ENCODE results near the gene CAND2.
"Not testable (repeated sequence)": the region's sequence is repeated elsewhere in the genome, so short reads cannot be mapped to it uniquely, and the experiment has no call there.

Gene CAND2

DNA sequence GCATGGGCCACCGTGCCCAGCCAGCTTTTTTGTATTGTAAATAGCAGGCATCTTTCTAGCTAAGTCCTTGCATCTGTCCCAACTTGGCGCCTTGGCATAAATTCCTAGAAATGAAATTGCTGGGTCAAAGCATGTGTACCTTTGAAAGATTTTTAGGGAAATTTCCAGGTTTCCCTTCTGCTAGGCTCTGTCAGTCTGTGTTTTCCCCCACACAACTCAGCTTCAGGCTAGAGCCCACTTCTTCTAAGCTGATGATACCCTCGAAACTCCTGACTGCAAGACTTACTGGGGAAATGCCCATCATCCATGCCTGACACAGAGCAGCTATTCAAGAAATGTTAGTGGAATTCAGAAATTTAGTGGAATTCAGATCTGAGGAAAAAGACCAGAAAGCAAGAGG is 55.7 kb downstream of the CAND2 start:
- in situ Hi-C loops (cut with MboI; ENCODE audit: low sequenced_read_pairs) = loop anchor here (25.0 kb wide), 1 partner anchor 610 kb away; no protein-coding TSS in a partner anchor

DNA sequence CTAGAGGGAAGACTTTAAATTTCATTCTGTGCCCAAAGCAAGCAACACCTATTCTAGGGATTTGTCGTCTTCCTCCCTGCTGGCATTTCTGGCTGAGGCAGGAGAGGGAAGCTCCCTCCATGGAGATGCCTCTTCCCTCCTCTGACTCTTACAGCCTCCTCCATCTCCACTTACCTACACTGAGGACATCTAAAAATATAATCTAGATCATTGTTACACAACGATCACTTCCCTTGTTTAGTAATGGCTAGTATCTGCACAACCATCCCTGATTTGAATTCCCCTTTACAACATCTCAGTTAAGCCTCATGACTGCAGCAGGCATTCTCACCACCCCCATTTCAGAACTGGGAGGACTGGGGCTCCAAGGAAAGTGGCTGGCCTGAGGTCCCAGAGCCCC is 57.4 kb downstream of the CAND2 start:
- in situ Hi-C loops (cut with MboI; ENCODE audit: low sequenced_read_pairs) = loop anchor here (25.0 kb wide), 1 partner anchor 608 kb away; no protein-coding TSS in a partner anchor

DNA sequence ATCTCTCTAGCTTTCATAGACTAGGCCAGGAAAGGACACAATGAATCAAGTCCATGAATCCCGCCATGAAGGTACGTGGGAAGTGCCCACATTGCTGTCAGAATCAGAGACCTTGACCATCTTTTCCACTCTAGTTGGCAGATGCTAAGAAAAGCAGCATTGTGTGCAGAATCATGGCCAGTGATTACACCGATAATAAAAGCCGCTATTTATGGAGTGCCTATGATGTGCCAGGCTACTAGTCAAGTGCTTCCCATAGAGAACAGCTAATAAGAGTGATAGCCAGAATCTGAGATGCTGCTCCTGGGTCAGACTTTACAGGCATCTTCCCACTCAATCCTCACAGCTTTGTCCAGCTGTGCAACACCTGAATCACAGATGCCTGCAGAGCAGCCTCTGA is 58.1 kb downstream of the CAND2 start:
- in situ Hi-C loops (cut with MboI; ENCODE audit: low sequenced_read_pairs) = loop anchor here (25.0 kb wide), 1 partner anchor 608 kb away; no protein-coding TSS in a partner anchor

GRCh38 chr3:12856626-12857025 is 60.1 kb downstream of the CAND2 start:
- in situ Hi-C loops (cut with MboI; ENCODE audit: low sequenced_read_pairs) = loop anchor here (25.0 kb wide), 1 partner anchor 606 kb away; no protein-coding TSS in a partner anchor

DNA sequence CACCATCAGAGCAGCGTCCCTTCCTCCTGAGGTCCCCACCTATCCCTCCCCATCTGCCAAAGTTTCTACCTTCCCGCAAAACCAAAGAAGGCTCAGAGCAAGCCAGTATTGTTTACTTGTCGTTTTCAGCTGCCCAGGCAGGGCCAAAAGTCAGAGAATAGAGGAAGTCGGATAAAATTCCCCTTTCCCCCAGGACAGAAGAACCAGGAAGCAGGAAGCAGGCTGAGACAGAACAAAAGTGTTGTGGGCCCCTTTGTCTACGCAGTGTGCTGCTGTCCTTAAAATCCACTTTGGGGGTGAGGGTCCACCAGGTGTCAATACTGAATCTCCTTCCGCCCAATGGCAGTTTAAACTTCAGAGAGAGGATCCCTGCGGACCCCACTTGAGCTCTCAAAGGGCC is 63.4 kb downstream of the CAND2 start:
- in situ Hi-C loops (cut with MboI; ENCODE audit: low sequenced_read_pairs) = loop anchor here (25.0 kb wide), 1 partner anchor 602 kb away; no protein-coding TSS in a partner anchor

DNA sequence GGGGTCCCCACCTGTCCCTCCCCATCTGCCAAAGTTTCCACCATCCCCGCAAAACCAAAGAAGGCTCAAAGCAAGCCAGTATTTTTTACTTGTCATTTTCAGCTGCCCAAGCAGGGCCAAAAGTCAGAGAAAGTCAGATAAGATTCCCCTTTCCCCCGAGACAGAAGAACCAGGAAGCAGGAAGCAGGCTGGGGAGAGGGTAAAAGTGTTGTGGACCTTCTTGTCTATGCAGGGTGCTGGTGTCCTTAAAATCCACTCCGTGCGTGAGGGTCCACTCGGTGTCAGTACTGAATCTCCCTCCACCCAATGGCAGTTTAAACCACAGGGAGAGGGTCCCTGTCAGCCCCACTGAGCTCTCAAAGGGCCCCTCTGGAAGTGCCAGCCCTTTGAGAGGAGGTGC is 65.1 kb downstream of the CAND2 start:
- in situ Hi-C loops (cut with MboI; ENCODE audit: low sequenced_read_pairs) = loop anchor here (25.0 kb wide), 1 partner anchor 601 kb away; no protein-coding TSS in a partner anchor

DNA sequence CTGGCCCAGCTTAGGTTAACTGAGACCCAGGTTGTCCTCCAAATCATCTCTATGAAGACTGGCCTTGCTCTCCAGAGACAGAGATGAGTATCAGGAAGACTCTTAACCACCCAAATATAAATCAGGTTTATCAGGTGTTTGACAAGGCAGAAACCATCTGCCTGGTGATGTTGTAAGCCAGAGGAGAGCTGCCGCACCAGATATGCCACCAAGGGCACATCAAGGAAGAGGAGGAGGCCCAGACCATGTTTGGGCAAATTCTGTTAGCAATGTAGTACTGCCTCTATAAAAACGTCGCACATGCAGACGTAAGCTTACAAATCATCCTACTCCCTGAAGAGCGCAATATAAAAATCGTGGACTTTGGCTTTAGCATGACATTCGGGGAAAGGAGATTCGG is 65.9 kb downstream of the CAND2 start:
- in situ Hi-C loops (cut with MboI; ENCODE audit: low sequenced_read_pairs) = loop anchor here (25.0 kb wide), 1 partner anchor 600 kb away; no protein-coding TSS in a partner anchor

GRCh38 chr3:12865271-12865670 is 68.8 kb downstream of the CAND2 start:
- in situ Hi-C loops (cut with MboI; ENCODE audit: low sequenced_read_pairs) = loop anchor here (25.0 kb wide), 1 partner anchor 597 kb away; no protein-coding TSS in a partner anchor

GRCh38 chr3:12866836-12867235 is 70.4 kb downstream of the CAND2 start:
- in situ Hi-C loops (cut with MboI; ENCODE audit: low sequenced_read_pairs) = loop anchor here (25.0 kb wide), 1 partner anchor 595 kb away; no protein-coding TSS in a partner anchor

GRCh38 chr3:12868039-12869034 is 71.9 kb downstream of the CAND2 start:
- in situ Hi-C loops (cut with MboI; ENCODE audit: low sequenced_read_pairs) = loop anchor here (25.0 kb wide), 1 partner anchor 594 kb away; no protein-coding TSS in a partner anchor

- in situ Hi-C loops (cut with MboI; ENCODE audit: low sequenced_read_pairs) = loop anchor here (25.0 kb wide), 1 partner anchor 593 kb away; no protein-coding TSS in a partner anchor
Observed at GRCh38 chr3:12869035-12869621, 72.6 kb downstream of the CAND2 start.

- in situ Hi-C loops (cut with MboI; ENCODE audit: low sequenced_read_pairs) = loop anchor here (25.0 kb wide), 1 partner anchor 591 kb away; no protein-coding TSS in a partner anchor
Observed at GRCh38 chr3:12870942-12871341, 74.5 kb downstream of the CAND2 start.

GRCh38 chr3:12871404-12871983 is 75.0 kb downstream of the CAND2 start:
- in situ Hi-C loops (cut with MboI; ENCODE audit: low sequenced_read_pairs) = loop anchor here (25.0 kb wide), 1 partner anchor 591 kb away; no protein-coding TSS in a partner anchor

GRCh38 chr3:12875857-12876836 is 79.7 kb downstream of the CAND2 start:
- in situ Hi-C loops (cut with MboI; ENCODE audit: low sequenced_read_pairs) = no loop called here

DNA sequence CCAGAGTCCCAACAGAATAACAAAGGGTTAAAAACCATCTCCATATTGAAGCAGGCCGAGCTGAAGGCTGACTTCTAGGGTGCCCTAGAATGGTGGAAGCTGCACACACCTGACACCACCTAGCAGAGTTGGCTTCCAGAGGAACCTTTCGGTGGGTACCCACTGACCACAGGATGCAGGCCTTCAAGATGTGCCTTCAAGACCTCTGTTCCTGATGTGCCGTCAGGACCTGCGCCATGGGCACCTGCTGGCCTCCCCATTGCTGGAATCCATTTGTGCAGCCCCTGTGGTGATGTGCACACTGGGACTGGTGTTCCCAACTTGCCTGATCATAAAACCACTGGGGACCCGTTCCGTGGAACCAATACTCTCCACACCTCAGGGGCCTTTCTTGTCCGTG is 80.6 kb downstream of the CAND2 start:
- in situ Hi-C loops (cut with MboI; ENCODE audit: low sequenced_read_pairs) = no loop called here

- in situ Hi-C loops (cut with MboI; ENCODE audit: low sequenced_read_pairs) = no loop called here
Observed at GRCh38 chr3:12878141-12878574, 81.7 kb downstream of the CAND2 start.

GRCh38 chr3:12878758-12879157 is 82.3 kb downstream of the CAND2 start:
- in situ Hi-C loops (cut with MboI; ENCODE audit: low sequenced_read_pairs) = not testable (repeated sequence)

GRCh38 chr3:12879191-12879815 is 82.8 kb downstream of the CAND2 start:
- in situ Hi-C loops (cut with MboI; ENCODE audit: low sequenced_read_pairs) = no loop called here

DNA sequence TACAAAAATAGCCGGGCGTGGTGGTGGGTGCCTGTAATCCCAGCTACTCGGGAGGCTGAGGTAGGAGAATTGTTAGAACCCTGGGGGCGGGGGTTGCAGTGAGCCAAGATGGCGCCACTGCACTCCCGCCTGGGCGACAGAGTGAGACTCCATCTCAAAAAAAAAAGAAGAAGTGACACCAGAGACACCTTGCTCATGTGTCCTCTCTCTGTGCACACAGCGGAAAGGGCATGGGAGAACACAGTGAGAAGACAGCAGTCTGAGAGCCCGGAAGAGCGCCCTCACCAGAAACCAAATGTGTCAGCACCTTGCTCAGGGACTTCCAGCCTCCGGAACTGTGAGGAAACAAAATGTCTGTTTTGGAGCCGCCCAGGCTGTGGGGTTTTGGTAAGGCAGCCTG is 85.4 kb downstream of the CAND2 start:
- in situ Hi-C loops (cut with MboI; ENCODE audit: low sequenced_read_pairs) = not testable (repeated sequence)

All from HL-60/S4 (cell line).